ENCODE results near the gene TEX14.

The TEX14 gene

GRCh38 chr17:58580671-58581070 is 111.2 kb downstream of the TEX14 start:
- H3K27ac ChIP-seq: no peak overlapping the region
- TF ChIP-seq ZFX (IDR thresholded peaks at IDR 0.05; ENCODE audit: borderline replicate concordance) (no peak), CTCF (IDR thresholded peaks at IDR 0.05) (no peak)

- no peak overlapping the region for H3K27ac ChIP-seq
- TF ChIP-seq ZFX (IDR thresholded peaks at IDR 0.05; ENCODE audit: borderline replicate concordance) (no peak), CTCF (IDR thresholded peaks at IDR 0.05) (peak; percentile 85)
Measured at GRCh38 chr17:58577696-58578095, 114.1 kb downstream of the TEX14 start.

- TF ChIP-seq ZFX (IDR thresholded peaks at IDR 0.05; ENCODE audit: borderline replicate concordance) (no peak), CTCF (IDR thresholded peaks at IDR 0.05) (no peak)
Measured at GRCh38 chr17:58576679-58577367, 115.0 kb downstream of the TEX14 start.

GRCh38 chr17:58575511-58575910 is 116.3 kb downstream of the TEX14 start:
- H3K27ac ChIP-seq: peak overlapping the region; percentile 41; the same call in 1 of the 2 replicates
- TF ChIP-seq ZFX (IDR thresholded peaks at IDR 0.05; ENCODE audit: borderline replicate concordance) (no peak), CTCF (IDR thresholded peaks at IDR 0.05) (no peak)

More at GRCh38 chr17:58576679-58577367, 115.0 kb downstream of the TEX14 start:
- H3K27ac ChIP-seq: peak overlapping the region; percentile 41

GRCh38 chr17:58574025-58574424 is 117.8 kb downstream of the TEX14 start:
- TF ChIP-seq ZFX (IDR thresholded peaks at IDR 0.05; ENCODE audit: borderline replicate concordance): no peak
- TF ChIP-seq CTCF (IDR thresholded peaks at IDR 0.05): no peak
- no peak overlapping the region for H3K27ac ChIP-seq

- H3K27ac ChIP-seq: no peak overlapping the region
- TF ChIP-seq CTCF (IDR thresholded peaks at IDR 0.05) (no peak), ZFX (IDR thresholded peaks at IDR 0.05; ENCODE audit: borderline replicate concordance) (no peak)
Measured at GRCh38 chr17:58572846-58573245, 119.0 kb downstream of the TEX14 start.

- no peak overlapping the region for H3K27ac ChIP-seq
- no peak for TF ChIP-seq CTCF (IDR thresholded peaks at IDR 0.05)
Measured at GRCh38 chr17:58570758-58571157, 121.1 kb downstream of the TEX14 start.

All from 22Rv1 (cell line).